H1 (cell line): ENCODE measurements around the gene IMPDH1. TPM values are rescaled to one million over a fixed set of nuclear protein-coding genes. Genes with fewer than 3 reads are reported as not detected.

ENCODE experiments used
- CTCF ChIA-PET: fragments of 300-600 bp; sonication (Branson Sonifier 250); formaldehyde crosslinking; loops from one replicate; lab custom pipeline; 2021; ENCODE audit not compliant: partially characterized antibody; lab: Charles Lee
- POLR2A ChIA-PET: fragments of 300-600 bp; sonication (Branson Sonifier 250); formaldehyde crosslinking; loops from one replicate; lab custom pipeline; 2021; ENCODE audit warnings: inconsistent platforms; ENCODE audit not compliant: partially characterized antibody; lab: Charles Lee
- DNase-seq, 2 experiments: peaks; one replicate each; pipeline versions ENCODE4 v3.0.0 to v3.0.0-alpha.2; 2010 to 2022; ENCODE audit warnings: low spot score in 2 of 2, low read depth in 1 of 2, mixed read lengths in 1 of 2
- FAIRE-seq: peaks from 2 replicates; lab custom pipeline; 2011; peaks lifted over from hg19 to GRCh38; lab: Jason Lieb, UNC
- H2AFZ ChIP-seq: 2 replicates; pipeline ENCODE4 v1.8.1; 2012; ENCODE audit warnings: low read length, inconsistent platforms
- H2AK5ac ChIP-seq: 2 replicates; pipeline ENCODE4 v1.6.1; 2013; ENCODE audit warnings: low read depth, low read length
- H2BK120ac ChIP-seq: replicated peaks from 2 replicates; pipeline ENCODE3; 2013; ENCODE audit warnings: low read depth, low read length, inconsistent platforms
- H2BK12ac ChIP-seq: 2 replicates; pipeline ENCODE4 v1.6.1; 2013; ENCODE audit warnings: low read depth, low read length
- H2BK15ac ChIP-seq: 2 replicates; pipeline ENCODE4 v1.6.1; 2013; ENCODE audit warnings: low read length
- H2BK20ac ChIP-seq: 2 replicates; pipeline ENCODE4 v1.6.1; 2013; ENCODE audit warnings: low read length
- H2BK5ac ChIP-seq: 2 replicates; pipeline ENCODE4 v1.6.1; 2013; ENCODE audit warnings: low read depth, low read length
- H3K14ac ChIP-seq: 2 replicates; pipeline ENCODE4 v1.6.1; 2013; ENCODE audit warnings: inconsistent platforms; ENCODE audit not compliant: insufficient read length
- H3K18ac ChIP-seq: 2 replicates; pipeline ENCODE4 v1.6.1; 2013; ENCODE audit warnings: low read length; ENCODE audit errors: extremely low read depth
- H3K23ac ChIP-seq: 2 replicates; pipeline ENCODE4 v1.6.1; 2013; ENCODE audit warnings: inconsistent platforms; ENCODE audit not compliant: insufficient read length
- H3K23me2 ChIP-seq: 2 replicates; pipeline ENCODE4 v1.6.1; 2013; ENCODE audit warnings: low read depth, low read length
- H3K27ac ChIP-seq: 2 replicates; pipeline ENCODE4 v1.6.1; 2011; ENCODE audit warnings: low read depth, low read length, inconsistent platforms
- H3K27me3 ChIP-seq, 4 experiments: replicated peaks in 1 of 4; 1 replicate in 1 of 4; 2 replicates in 3 of 4; pipeline versions ENCODE4 v1.6.1 to v1.8.1; 2011 to 2013; ENCODE audit warnings: low read length in 3 of 4, mild to moderate bottlenecking in 3 of 4, inconsistent platforms in 2 of 4, mixed read lengths in 2 of 4, moderate library complexity in 1 of 4; ENCODE audit not compliant: control insufficient read depth in 3 of 4, insufficient read depth in 3 of 4; ENCODE audit errors: extremely low read depth in 1 of 4
- H3K36me3 ChIP-seq, 4 experiments: 2 replicates each; pipeline versions ENCODE4 v1.6.1 to v1.8.1; 2011 to 2013; ENCODE audit warnings: mild to moderate bottlenecking in 4 of 4, low read length in 3 of 4, moderate library complexity in 2 of 4, control low read depth in 1 of 4, inconsistent platforms in 1 of 4; ENCODE audit not compliant: insufficient read depth in 4 of 4, control insufficient read depth in 2 of 4
- H3K4ac ChIP-seq: replicated peaks from 2 replicates; pipeline ENCODE3; 2013; ENCODE audit warnings: low read length, low read depth, mixed read lengths, inconsistent platforms; ENCODE audit not compliant: insufficient read length
- H3K4me1 ChIP-seq, 4 experiments: replicated peaks in 1 of 4; 1 replicate in 1 of 4; 2 replicates in 3 of 4; pipeline versions ENCODE4 v1.6.1 to v1.8.1; 2011 to 2013; ENCODE audit warnings: low read length in 3 of 4, inconsistent platforms in 2 of 4, mixed read lengths in 1 of 4; ENCODE audit not compliant: insufficient read depth in 4 of 4, control insufficient read depth in 3 of 4
- H3K4me2 ChIP-seq, 2 experiments: 2 replicates each; pipeline versions ENCODE4 v1.6.1 to v1.8.1; 2011 to 2013; ENCODE audit warnings: low read depth in 2 of 2, low read length in 2 of 2, control low read depth in 1 of 2, inconsistent platforms in 1 of 2, mild to moderate bottlenecking in 1 of 2; ENCODE audit not compliant: insufficient read depth in 1 of 2
- H3K4me3 ChIP-seq, 4 experiments: fragments of 200-600, 300-600 bp in 1 of 4; sonication (generic), shearing (Covaris generic), sonication (Bioruptor Twin) in 1 of 4; 2 replicates each; pipeline versions ENCODE4 v1.5.1 to v1.8.1; 2011 to 2016; ENCODE audit warnings: low read length in 4 of 4, low read depth in 3 of 4, control low read depth in 2 of 4, inconsistent platforms in 2 of 4, mild to moderate bottlenecking in 2 of 4, mixed read lengths in 1 of 4, moderate library complexity in 1 of 4; ENCODE audit not compliant: insufficient read depth in 2 of 4; ENCODE audit errors: extremely low read depth in 1 of 4
- H3K56ac ChIP-seq: replicated peaks from 2 replicates; pipeline ENCODE3; 2013; ENCODE audit warnings: low read depth, mild to moderate bottlenecking, mixed read lengths, low read length, inconsistent platforms; ENCODE audit not compliant: insufficient read length
- H3K79me1 ChIP-seq: 2 replicates; pipeline ENCODE4 v1.6.1; 2013; ENCODE audit warnings: low read depth, low read length, control low read depth
- H3K79me2 ChIP-seq, 2 experiments: 2 replicates each; pipeline versions ENCODE4 v1.6.1 to v1.8.1; 2012 to 2013; ENCODE audit warnings: low read length in 2 of 2, mild to moderate bottlenecking in 2 of 2, inconsistent platforms in 1 of 2; ENCODE audit not compliant: insufficient read depth in 2 of 2, control insufficient read depth in 1 of 2
- H3K9ac ChIP-seq, 4 experiments: replicated peaks in 1 of 4; 1 replicate in 1 of 4; 2 replicates in 3 of 4; pipeline versions ENCODE4 v1.6.1 to v1.8.1; 2011 to 2013; ENCODE audit warnings: low read depth in 3 of 4, low read length in 3 of 4, control low read depth in 2 of 4, mild to moderate bottlenecking in 2 of 4, moderate library complexity in 2 of 4, inconsistent platforms in 1 of 4; ENCODE audit errors: extremely low read depth in 1 of 4
- H3K9me3 ChIP-seq, 2 experiments: 2 replicates each; pipeline versions ENCODE4 v1.6.1 to v1.8.1; 2012 to 2013; ENCODE audit warnings: mild to moderate bottlenecking in 2 of 2, moderate library complexity in 2 of 2, control low read depth in 1 of 2, inconsistent platforms in 1 of 2, low read depth in 1 of 2, low read length in 1 of 2, mixed read lengths in 1 of 2; ENCODE audit not compliant: insufficient read depth in 2 of 2
- H4K20me1 ChIP-seq, 2 experiments: replicated peaks in 1 of 2; 2 replicates each; pipeline versions ENCODE3 to v1.8.1; 2011 to 2013; ENCODE audit warnings: inconsistent platforms in 2 of 2, low read length in 2 of 2, mild to moderate bottlenecking in 1 of 2; ENCODE audit not compliant: insufficient read depth in 2 of 2, control insufficient read depth in 1 of 2
- H4K5ac ChIP-seq: 2 replicates; pipeline ENCODE4 v1.6.1; 2013; ENCODE audit warnings: low read length, low read depth, mixed read lengths, inconsistent platforms; ENCODE audit not compliant: insufficient read length
- H4K8ac ChIP-seq: 2 replicates; pipeline ENCODE4 v1.8.0; 2013; ENCODE audit warnings: mild to moderate bottlenecking, moderate library complexity, low read length, inconsistent platforms; ENCODE audit not compliant: insufficient read depth; ENCODE audit errors: extremely low read depth
- H4K91ac ChIP-seq: replicated peaks from 2 replicates; pipeline ENCODE3; 2013; ENCODE audit warnings: low read length, mixed read lengths, inconsistent platforms; ENCODE audit not compliant: insufficient read length
- CTBP2 ChIP-seq: IDR thresholded peaks from 2 replicates; pipeline ENCODE4 v1.7.0; 2011; ENCODE audit warnings: borderline replicate concordance, mild to moderate bottlenecking, moderate library complexity, mixed read lengths, low read length; ENCODE audit not compliant: insufficient read depth, insufficient read length
- EZH2 ChIP-seq: fragments of 200-600 bp; sonication (generic); IDR thresholded peaks from 2 replicates; pipeline ENCODE4 v1.7.1; 2012; ENCODE audit warnings: low read depth, mild to moderate bottlenecking, moderate library complexity, low read length, inconsistent platforms; ENCODE audit not compliant: severe bottlenecking
- SP1 ChIP-seq: IDR thresholded peaks from 2 replicates; pipeline ENCODE4 v1.6.1; 2011; ENCODE audit warnings: low read depth, low read length
- SUZ12 ChIP-seq: fragments of 200-600 bp; sonication (generic); IDR thresholded peaks from 2 replicates; pipeline ENCODE4 v1.6.1; 2012; ENCODE audit warnings: mild to moderate bottlenecking, inconsistent platforms, low read length, moderate library complexity, mixed read lengths
- WGBS, 2 experiments: shearing (Covaris generic) in 1 of 2; methylation state at CpG; one replicate each; pipeline versions ENCODE4 v1.1.6 to v1.1.7; 2013 to 2015; ENCODE audit warnings: low lambda C conversion rate in 2 of 2, mixed read lengths in 2 of 2, inconsistent platforms in 1 of 2, low coverage in 1 of 2, missing lambda C conversion rate in 1 of 2; ENCODE audit not compliant: insufficient replicate concordance in 2 of 2, insufficient coverage in 1 of 2, insufficient read length in 1 of 2; ENCODE audit errors: extremely low coverage in 1 of 2, missing lambda C conversion rate in 1 of 2; 5-methylcytosine and 5-hydroxymethylcytosine counted together
- polyA plus RNA-seq, 7 experiments: library from polyadenylated mRNA; depleted of rRNA in 3 of 7; stranded (reverse) in 5 of 7; unstranded in 2 of 7; fragments of >200 nt in 5 of 7; fragments of 200-250 nt in 2 of 7; gene quantifications; 1 replicate in 5 of 7; 2 replicates in 1 of 7; 4 replicates in 1 of 7; pipeline versions ENCODE4 v1.2.1 to v1.2.3, GENCODE V29; 2011 to 2013; ENCODE audit warnings: missing spikeins in 2 of 7, mixed read lengths in 2 of 7
- total RNA-seq: library from RNA; stranded (reverse); fragmentation: NEBNext Ultra II Directional; extraction: Animal tissue kit (Norgen Biotek cat#: 25700); gene quantifications from 2 replicates; pipeline ENCODE4 v1.2.1, GENCODE V29; 2021

The IMPDH1 gene
- total and polyA plus RNA-seq, 2 of the 8 experiments (the other 6 are each of a cell fraction or from before 2014, with no cell fraction given), result 45.8 TPM

- ChIA-PET POLR2A (interaction anchor here (0.7 to 2.3 kb wide), 5 partner anchors 14 to 65 kb away, joined by 3 to 8 read pairs (median 5); partner anchors contain the start of gene RBM28), CTCF (interaction anchor here (0.8 to 24.8 kb wide), 16 partner anchors 9 to 65 kb away, joined by 3 to 348 read pairs (median 8); partner anchors contain the start of gene HILPDA)
- no peak overlapping the region for H4K5ac ChIP-seq
- no peak overlapping the region; the same call in 1 of the 2 replicates for H2BK12ac ChIP-seq
- TF ChIP-seq SUZ12 (peak; percentile 71), CTBP2 (no peak), SP1 (peak; percentile 26; the same call in 1 of the 2 replicates), EZH2 (peak; percentile 61)
- H3K36me3 ChIP-seq, result no peaks in the 10 kb centered on the region
- H3K4me3 ChIP-seq, result peak overlapping the region; percentile 52 to 68 (median 54)
- no peak overlapping the region for H2AK5ac ChIP-seq
- peak overlapping the region; percentile 43 for H2AFZ ChIP-seq
- peak overlapping the region in 2 of 4 experiments; percentile 8 to 66; a peak in 2 of 7 replicates for H3K9ac ChIP-seq
- H3K14ac ChIP-seq, result no peak overlapping the region
- H2BK5ac ChIP-seq, result no peak overlapping the region
- FAIRE-seq, result no peak
- H3K79me1 ChIP-seq, result no peaks in the 10 kb centered on the region
- H3K23me2 ChIP-seq, result peaks cover 14% of the 10 kb centered on the region; the same call in 1 of the 2 replicates
- H4K8ac ChIP-seq, result no peak overlapping the region
- no peak overlapping the region for H3K27ac ChIP-seq
- no peak overlapping the region for H2BK20ac ChIP-seq
- H2BK15ac ChIP-seq, result no peak overlapping the region
- no peak overlapping the region for H2BK120ac ChIP-seq
- H3K4me2 ChIP-seq, result peak overlapping the region; percentile 94 to 95
- H3K4me1 ChIP-seq, result peaks cover 0 to 37% (median 27%) of the 10 kb centered on the region in 4 experiments; a peak in 6 of 7 replicates
- H3K27me3 ChIP-seq, result peaks cover 33 to 79% (median 56%) of the 10 kb centered on the region in 4 experiments
- no peak overlapping the region for H3K23ac ChIP-seq
- WGBS, 2 experiments, result 12% methylated on average over 24 of the region's 25 CpGs; no CpG with 5 or more reads in 1 of the 2 experiments
- no peak overlapping the region for H4K91ac ChIP-seq
- H3K9me3 ChIP-seq, result no peaks in the 10 kb centered on the region
- peaks cover 6 to 20% of the 10 kb centered on the region in 2 experiments for H4K20me1 ChIP-seq
- no peaks in the 10 kb centered on the region for H3K79me2 ChIP-seq
- H3K56ac ChIP-seq, result no peak overlapping the region
- peak in 1 of 2 experiments; percentile 63 for DNase-seq
- H3K18ac ChIP-seq, result no peak overlapping the region; the same call in 1 of the 2 replicates
- no peak overlapping the region for H3K4ac ChIP-seq
Observed at GRCh38 chr7:128408709-128409595, 830 bp downstream of the IMPDH1 start.
